Stimulated activated CD8-positive, alpha-beta memory T cell treated with anti-CD3 and anti-CD28 coated beads, Interleukin-12 subunit alpha, Interleukin-12 subunit beta, amount 100 ng/mL, for 24 hours (primary cell): ENCODE data around the gene SBF2.

Source experiments
- DNase-seq: peaks from one replicate; pipeline ENCODE4 v3.0.0-alpha.2; 2020; ENCODE audit errors: extremely low read depth

Gene SBF2

DNA sequence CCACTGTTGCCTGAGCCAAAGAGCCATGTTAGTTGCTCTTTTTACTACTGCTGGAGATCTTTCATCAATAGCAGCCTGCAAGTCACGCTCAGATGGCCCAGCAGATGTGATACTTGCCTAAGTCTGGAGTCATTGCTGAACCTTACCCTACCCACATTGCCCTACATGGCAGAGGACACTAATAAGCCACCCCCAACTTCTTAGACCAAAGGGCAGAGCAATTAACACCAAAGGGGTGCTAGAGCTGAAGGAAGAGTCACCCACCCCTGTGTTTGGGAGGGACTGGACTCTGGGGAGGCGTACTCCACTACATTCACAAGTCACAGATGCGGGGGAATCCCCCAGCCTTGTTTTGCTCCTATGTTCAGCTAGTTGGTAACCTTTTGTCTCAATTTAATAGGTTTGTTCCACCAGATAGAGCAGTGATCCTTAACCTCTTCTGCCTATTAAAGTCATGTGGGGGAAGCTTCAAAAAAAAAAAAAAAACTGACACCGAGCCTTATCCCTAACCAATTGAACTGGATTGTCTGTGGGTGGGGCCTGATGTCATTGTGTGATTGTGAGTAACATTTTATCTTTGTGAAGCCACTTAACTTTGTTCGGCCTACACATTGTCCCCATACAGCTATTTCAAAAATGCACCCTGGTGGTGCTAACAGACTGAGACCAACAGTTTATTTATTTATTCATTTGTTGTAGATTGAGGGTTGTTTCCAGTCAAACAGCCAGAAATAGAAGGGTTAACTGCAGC lies 23.9 kb upstream of the SBF2 start:
- no peak for DNase-seq

DNA sequence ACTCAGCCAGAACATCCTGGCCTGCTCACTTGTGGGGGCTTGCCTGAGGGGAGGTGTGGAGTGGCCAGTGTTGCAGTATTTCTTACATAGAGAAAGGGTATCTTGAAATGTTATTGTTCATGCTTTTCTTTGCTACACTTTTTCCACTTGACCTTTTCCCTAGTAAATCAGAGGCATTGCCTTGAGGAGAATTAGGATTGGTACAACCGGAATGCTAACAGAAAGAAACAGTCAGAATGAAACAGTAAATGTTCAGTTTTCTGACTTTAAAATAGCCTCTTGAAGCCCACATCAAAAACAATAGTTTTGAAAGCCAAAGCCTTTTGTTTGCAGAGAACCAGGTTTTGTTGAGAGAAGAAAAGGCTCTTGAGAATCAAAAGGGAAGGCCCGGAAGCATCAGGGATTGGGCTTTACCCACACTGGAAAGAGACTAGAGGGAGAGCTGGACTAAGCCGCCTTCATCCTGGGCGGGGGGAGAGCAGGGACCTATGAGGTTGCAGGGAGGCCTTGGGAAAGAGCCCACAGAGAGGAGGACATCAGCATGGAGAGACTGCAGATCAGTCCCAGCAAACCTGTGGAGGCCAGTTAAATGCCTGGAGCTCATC lies 23.2 kb upstream of the SBF2 start:
- no peak for DNase-seq

DNA sequence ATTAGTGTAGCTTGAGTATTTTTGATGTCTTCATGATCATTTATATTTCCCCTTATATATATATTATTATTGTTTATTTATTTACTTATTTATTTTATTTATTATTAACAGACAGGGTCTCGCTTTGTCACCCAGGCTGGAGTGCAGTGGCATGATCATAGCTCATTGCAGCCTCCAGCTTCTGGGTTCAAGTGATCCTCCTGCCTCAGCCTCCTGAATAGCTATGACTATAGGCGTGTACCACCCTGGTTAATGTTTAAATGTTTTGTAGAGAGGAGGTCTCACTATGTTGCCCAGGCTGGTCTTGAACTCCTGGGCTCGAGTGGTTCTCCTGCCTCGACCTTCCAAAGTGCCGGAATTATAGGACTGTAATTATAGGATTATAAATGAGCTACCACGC lies 21.1 kb upstream of the SBF2 start:
- no peak for DNase-seq

DNA sequence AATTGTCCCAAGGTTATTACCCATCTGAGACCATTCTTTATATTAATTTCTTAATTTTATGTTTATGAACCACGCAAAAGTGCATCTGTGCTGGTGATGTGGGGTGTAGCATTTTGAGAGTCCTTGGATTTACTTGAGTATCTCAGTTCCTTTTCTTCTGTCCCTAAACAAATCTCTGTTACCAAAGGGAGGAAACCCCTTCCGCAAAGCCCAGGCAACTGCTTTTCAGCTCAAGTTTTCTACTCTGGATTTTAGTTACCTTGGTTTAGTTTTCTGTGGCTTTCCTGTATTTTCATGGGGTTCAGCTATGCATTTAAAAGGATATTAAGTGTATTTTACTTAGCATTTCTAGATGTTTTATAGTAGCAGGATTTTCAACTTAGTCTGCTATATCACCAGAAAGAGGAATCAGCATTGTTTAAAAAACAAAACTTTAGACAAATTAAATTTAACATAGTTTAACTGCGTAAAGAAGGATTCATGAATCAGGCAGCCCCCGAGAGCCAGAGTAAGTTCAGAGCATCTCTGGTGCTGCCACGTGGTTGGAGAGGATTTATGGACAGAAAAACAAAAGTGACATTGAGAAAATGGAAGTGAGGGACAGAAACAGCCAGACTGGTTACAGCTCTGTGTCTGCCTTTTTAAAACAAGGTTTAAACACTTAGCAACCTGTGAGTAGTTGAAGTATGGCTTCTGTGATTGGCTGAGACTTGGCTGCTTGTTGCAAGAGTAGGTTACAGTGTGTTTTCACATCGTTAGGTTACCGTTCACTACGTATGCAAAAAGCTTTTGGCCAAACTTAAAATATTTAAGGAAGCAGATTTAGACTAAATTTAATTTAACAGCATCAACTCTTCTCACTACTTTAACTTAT lies 20.4 kb upstream of the SBF2 start:
- DNase-seq = no peak

DNA sequence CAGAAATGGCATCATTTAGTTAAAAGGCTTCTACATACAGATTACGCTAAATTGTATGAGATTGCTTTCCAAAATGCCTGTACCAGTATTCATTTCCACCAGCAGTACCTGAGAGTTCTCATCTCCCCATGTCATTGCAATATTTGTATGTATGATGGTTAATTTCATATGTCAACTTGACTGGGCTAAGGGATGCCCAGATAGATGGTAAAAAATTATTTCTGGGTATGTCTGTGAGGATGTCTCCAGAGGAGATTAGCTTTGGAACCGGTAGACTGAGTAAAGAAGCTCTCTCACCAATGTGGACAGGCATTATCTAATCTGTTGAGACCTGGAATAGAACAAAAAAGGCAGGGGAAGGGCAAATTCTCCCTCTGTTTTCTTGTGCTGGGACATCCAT lies 17.8 kb upstream of the SBF2 start:
- DNase-seq = no peak

DNA sequence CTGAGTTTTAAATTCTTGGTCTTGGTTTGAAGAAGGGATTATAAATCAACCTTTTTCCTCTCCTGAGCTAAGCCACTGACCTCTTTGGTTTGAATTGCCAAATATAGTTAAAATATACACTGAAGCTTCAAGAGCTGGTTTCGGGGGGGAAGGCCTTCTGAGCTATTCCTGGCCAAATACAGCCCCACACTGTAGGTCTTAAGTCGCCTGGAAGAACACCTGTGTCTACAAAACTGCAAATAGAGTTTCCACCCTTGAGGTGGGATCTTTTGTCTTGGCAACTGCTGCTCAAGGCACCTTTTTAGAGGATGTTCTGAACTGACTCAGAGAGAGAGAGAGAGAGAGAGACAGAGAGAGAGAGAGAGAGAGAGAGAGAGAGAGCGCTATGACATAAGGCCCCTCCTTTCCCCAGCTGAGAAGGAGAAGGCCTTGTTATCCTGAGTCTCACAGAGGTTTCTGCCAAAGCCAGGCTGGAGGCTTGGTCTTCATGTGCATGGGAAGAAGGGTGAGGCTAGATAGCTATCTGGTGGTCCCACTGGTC lies 16.4 kb upstream of the SBF2 start:
- no peak for DNase-seq

DNA sequence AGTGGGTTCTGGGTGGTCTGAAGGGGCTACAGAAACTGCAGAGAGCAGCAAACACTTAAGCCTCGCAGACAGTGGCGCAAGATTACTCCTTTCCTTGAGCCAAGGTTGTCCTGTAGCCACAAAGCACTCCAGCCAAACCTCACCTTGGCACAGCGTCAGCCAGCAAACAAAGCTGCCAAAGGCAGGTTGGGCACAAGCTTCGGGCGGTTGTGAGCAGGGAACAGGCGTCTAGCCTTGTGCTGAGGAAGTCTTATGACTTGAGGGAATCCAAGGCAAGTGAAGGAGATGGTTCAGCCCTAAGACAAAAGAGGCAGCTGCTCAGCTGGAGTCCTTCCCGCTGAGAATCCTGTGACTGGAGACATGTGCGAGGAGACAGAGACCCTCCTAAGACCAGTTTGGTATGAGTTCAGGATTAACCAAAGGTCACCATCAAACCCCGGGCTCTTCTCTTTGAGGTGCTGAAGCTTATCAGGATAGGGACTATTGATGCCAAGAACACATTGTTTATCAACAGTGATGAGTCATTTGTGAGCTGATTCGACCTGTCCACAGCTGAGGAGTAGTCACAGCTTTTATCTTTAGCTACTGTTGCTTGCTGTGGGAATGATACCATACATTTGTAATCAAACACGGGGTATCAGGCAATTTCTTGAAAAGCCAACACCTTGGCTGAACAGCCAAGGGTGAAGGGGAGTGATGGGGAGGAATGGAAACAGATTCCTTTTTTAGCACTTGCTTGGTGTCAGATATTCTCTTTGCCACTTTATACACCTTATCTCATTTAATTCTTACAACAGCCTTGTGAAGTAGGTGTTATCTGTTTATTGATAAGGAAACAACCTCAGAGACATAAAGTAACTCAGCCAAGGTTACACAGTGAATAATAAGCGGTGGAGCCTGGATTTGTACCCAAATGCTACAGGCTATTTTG lies 15.4 kb upstream of the SBF2 start:
- no peak for DNase-seq

DNA sequence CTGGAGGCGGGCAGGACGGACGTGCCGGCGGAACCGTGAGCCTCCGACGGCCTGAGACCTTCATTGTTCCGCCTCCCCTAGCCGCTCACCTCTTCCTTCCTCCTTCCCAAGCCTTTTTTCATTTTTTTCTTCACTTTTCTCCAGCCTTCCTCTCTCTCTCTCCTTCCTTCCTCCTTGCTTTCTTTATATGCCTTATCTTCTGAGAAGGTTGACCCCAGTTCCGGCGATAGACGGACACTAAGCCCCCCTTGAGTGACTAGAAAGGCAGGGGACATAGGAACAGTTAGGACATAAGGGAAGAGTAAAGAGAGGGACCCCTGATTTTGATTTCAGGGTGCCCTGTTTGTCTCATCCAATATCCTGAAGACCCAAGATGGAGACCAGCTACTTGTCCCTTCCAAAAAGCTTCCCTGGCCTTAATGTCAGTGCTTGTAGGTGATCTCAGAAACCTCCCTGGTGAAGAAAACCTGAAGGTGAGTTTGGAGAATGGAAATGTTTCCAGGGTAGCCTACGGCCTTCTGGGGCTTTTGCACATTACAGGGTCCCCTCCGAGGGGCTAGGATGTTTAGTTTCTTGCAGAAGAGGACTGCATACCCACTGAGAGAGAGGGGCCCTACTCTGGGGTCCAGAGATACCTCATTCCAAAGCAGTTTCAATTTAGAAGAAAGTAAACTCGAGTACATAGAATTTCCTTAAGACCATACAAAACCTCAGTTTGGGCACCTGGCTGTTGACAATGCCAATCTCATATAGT lies 14.4 kb upstream of the SBF2 start:
- no peak for DNase-seq

DNA sequence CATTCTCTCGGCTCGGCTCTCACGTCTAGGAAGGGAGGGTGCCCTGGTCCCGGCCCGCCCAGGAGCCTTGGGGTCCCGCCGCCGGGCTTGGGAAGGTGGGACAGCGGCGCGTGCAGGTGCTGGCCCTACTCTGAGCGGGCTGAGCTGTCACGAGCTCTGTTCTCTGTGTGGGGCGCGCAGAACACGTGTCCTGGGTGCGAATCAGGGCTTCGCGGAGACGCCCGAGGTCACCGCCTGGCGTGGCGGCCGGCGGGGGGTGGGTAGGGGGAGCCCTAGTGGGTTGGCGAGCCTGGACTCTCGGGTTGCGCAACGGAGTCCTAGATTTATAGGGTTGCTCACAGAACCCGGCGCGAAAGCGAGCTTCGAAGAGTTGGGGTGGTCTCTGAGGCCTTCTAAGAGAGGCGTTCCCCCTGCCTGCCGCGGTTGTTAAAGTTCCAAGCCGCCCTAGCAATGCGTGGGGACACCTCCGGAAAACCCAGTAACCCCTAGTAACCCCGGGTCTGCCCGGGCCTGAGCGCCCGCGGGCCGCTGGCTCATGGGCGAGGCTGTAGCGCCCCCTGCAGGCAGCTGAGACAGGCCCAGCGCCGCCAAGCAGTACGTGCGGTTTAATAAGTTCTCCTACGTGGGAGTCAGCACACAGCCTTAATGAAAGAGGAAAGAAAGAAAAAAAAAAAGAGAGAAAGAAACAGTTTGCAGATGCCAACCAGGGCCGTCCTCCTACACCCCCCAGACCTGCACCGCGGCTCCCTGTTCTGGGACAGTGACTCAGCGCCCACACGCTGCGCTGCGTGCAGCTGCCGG lies 13.6 kb upstream of the SBF2 start:
- no peak for DNase-seq

DNA sequence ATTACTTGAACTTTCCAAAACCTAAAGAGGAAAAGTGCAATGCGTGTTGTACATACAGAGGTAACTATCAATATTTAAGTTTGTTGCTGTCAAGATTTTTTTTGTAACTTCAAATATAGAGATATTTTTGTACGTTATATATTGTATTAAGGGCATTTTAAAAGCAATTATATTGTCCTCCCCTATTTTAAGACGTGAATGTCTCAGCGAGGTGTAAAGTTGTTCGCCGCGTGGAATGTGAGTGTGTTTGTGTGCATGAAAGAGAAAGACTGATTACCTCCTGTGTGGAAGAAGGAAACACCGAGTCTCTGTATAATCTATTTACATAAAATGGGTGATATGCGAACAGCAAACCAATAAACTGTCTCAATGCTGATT lies 13.0 kb upstream of the SBF2 start:
- no peak for DNase-seq

DNA sequence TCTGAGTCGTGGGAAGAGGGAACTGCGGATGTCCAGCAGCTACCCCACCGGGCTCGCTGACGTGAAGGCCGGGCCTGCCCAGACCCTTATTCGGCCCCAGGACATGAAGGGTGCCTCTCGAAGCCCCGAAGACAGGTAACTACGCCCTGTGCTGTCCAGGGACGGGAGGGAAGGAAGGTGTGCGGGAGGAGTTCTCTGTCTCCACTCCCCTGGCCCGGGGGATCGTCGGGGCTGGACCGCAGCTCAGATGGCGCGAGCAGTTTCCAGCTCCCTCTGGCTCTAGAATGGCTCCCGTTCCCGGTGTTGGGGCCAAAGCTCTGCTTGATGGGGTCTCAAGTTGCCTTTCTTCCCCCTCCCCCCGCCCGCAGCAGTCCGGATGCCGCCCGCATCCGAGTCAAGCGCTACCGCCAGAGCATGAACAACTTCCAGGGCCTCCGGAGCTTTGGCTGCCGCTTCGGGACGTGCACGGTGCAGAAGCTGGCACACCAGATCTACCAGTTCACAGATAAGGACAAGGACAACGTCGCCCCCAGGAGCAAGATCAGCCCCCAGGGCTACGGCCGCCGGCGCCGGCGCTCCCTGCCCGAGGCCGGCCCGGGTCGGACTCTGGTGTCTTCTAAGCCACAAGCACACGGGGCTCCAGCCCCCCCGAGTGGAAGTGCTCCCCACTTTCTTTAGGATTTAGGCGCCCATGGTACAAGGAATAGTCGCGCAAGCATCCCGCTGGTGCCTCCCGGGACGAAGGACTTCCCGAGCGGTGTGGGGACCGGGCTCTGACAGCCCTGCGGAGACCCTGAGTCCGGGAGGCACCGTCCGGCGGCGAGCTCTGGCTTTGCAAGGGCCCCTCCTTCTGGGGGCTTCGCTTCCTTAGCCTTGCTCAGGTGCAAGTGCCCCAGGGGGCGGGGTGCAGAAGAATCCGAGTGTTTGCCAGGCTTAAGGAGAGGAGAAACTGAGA lies 12.2 kb upstream of the SBF2 start:
- DNase-seq = no peak

DNA sequence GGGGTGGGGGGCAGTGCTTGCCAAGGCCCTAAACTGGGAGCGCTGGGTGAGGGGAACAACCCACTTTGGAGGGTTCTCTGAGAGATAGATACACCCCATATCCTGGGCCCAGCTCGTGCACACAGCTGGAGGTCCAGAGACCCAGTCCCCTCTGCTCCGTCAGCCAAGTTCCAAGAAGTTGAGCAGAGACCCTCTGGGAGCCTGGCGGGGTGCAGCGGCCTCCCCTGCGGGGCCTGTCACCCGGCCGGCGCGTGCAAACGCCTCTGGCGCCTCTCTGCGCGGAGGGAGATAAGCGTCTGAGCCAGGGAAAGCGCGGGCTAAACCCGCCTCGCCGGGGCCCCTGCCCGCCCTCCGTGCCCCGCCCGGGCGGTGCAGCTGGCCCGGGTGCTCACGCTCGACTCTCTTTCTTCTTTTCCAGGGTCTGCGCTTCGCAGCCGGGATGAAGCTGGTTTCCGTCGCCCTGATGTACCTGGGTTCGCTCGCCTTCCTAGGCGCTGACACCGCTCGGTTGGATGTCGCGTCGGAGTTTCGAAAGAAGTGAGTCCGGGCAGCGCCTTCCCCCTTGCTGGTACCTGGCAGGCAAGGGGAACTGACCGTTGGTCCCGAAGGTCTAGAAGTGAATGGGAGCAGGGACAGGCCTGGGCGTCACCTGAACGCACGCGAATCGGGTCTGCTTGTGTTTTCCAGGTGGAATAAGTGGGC lies 11.4 kb upstream of the SBF2 start:
- DNase-seq = no peak

DNA sequence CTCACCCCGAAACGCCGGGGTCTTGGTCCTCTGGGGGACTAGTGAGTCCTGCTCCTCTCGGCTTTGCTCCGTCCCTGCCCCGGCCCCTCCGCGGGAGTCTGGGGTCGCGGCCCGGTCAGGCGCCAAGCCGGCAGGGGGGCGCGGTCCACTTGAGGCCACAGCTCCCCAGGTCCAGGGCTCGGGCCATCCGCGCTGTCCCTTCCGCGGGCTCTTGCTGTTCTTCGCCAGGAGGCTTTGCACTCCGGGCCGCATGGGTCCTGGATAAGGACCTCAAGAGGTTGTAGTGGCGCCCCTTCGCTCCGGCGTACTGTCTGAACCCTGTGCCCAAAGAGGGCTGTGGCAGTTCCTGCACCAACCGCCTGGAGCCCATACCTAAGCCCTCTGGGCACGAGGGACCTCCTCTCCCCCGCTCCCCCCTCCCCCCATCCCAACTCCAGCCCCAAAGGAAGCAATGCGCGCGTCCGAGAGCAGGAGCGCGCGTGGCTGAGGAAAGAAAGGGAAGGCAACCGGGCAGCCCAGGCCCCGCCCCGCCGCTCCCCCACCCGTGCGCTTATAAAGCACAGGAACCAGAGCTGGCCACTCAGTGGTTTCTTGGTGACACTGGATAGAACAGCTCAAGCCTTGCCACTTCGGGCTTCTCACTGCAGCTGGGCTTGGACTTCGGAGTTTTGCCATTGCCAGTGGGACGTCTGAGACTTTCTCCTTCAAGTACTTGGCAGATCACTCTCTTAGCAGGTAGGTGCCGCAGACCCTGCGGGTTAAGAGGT lies 10.7 kb upstream of the SBF2 start, which contains the start of gene ADM:
TSS of gene ADM (plus strand) at position 579 of the 767 bp plus-strand sequence. CDS start 628 bp downstream, outside the sequence.
- no peak for DNase-seq

DNA sequence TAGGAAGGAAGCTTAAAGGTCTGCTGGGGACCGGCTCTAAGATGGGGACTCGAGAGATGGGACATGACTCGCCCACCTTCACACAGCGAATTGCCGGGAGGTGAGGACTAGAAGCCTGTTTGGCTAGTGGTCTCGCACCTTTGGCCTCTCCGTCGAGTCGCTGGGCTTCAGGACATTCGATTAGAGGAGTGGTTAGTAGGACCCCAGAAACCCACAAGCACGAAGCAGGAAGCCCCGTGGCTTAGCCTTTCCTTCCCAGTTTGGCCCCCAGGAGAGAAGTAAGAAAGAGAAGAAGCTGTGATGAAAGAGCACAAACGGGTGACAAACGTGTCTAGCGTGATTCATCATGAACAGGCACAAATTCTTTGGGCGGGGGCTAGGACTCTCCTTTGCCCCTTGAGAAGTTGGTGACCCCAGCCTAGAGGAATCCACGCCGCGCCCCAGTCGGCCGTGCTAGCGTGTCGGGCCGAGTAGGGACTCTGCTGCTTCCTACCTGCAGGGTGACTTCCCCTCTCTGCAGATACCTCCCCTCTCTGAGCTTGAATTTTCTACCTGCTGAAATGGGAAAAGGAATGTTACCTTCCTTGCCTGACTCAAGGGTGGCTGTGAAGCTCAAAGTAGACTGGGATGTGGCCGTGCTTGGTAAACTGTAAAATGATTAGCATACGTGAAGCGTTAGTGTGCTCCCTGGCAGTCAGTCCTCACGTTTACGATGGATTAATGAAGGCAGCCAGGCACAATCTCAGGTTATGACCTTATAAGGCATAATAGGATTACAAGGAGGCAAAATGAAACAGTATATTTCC lies 9.7 kb upstream of the SBF2 start:
- DNase-seq = no peak

DNA sequence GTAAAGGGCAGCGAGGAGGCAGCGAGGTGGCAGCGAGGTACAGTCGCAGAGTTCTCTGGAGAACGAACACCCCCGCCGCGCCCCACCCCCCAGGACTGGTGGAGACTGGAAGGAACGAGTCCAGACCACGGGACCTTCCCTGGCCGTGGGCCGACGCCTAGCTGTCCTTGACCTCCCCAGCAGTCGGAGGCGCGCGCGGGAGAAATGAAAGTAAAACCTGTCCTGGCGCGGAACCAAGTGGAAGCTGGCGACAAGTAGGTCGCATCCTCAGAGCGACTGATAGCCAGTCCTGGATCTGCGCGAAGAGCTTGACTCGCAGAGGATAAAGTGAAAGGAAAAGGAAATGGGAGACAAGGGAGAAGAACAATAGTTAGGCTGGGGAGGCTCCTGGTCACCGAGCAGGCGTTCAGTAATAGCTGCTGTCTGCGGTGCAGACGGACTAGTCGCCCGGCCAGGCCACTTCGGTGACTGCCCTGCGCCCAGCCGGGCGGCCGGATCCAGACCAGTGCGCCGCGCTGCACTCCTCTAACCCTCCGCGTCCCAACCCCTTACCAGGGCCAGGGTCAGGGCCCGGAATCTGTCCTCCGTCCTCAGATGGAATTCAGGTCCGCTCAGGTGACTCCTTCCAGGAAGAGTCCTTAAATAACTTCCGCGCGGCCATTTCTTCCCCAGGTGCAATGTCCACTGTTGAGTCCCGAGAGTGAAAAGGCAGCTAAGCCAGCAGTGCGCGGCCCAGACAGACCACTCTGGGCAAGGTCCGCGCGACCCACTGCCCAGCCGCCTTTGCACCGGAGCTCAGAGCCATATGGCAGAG lies 8.9 kb upstream of the SBF2 start:
- no peak for DNase-seq

DNA sequence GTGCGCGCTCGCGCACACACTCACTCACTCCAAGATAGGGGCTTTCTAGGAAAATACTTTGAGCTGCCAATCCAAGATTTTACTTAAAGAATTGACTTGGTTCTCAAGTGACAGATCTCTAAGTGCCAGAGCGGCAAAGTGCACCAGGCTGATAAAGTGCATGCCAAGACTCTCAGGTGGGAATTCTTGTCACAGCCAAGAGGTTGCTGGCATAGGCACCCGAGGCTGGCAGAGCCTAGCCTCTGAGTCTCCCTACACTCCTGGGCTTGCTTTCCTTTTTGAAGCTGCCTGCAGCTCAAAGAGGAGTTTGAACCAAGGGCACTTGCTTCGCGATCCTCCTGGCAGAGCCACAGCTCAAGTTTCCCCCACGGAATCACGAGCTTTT lies 8.3 kb upstream of the SBF2 start:
- no peak for DNase-seq
